Measurements from ENCODE around the gene CDCA7L. TPM values are rescaled to one million over a fixed set of nuclear protein-coding genes. Genes with fewer than 3 reads are reported as not detected.

The CDCA7L gene
- total RNA-seq, 6 donors from 2014 or later = 30.5 to 63.6 (median 39.1) TPM

DNA sequence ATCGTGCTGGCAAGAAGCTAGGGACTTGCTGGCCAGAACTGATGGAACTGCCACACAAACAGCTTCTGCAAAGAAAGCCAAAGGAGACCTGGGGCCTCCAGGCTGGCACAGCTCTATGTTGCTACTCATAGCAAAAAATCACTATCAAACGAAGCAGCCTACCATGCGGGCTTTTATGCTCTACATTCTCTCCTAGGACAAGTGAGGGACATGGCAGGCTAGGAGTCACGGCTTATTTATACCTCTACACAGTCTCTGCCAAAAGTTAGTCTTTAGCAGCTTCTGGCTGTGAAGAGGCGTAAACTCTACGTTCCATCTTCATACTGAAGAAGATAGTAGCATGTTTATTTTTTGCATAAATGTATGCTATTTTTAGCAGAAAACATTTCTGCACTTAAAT lies 35.4 kb downstream of the CDCA7L start:
- H3K36me3 ChIP-seq = peaks cover 0 to 65% (median 23%) of the 10 kb centered on the region in 4 donors
- ATAC-seq (ENCODE audit: low FRiP score in 2 of 2) (no peak), DNase-seq (no peak)
- no peaks in the 10 kb centered on the region for H3K27me3 ChIP-seq
- no peak overlapping the region for H3K4me3 ChIP-seq
- no peak for TF ChIP-seq POLR2AphosphoS5 (IDR thresholded peaks at IDR 0.05)
- no peak for TF ChIP-seq EP300 (IDR thresholded peaks at IDR 0.05)
- TF ChIP-seq, protein P1, sequence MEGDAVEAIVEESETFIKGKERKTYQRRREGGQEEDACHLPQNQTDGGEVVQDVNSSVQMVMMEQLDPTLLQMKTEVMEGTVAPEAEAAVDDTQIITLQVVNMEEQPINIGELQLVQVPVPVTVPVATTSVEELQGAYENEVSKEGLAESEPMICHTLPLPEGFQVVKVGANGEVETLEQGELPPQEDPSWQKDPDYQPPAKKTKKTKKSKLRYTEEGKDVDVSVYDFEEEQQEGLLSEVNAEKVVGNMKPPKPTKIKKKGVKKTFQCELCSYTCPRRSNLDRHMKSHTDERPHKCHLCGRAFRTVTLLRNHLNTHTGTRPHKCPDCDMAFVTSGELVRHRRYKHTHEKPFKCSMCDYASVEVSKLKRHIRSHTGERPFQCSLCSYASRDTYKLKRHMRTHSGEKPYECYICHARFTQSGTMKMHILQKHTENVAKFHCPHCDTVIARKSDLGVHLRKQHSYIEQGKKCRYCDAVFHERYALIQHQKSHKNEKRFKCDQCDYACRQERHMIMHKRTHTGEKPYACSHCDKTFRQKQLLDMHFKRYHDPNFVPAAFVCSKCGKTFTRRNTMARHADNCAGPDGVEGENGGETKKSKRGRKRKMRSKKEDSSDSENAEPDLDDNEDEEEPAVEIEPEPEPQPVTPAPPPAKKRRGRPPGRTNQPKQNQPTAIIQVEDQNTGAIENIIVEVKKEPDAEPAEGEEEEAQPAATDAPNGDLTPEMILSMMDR (IDR thresholded peaks at IDR 0.05) = no peak
- TF ChIP-seq POLR2A (IDR thresholded peaks at IDR 0.05) = no peak
- WGBS, 2 donors = 89 to 91% methylated on average over 6 of the region's 6 CpGs
- H3K27ac ChIP-seq = no peak overlapping the region
- H3K9me3 ChIP-seq = no peaks in the 10 kb centered on the region
- no peaks in the 10 kb centered on the region for H3K4me1 ChIP-seq

DNA sequence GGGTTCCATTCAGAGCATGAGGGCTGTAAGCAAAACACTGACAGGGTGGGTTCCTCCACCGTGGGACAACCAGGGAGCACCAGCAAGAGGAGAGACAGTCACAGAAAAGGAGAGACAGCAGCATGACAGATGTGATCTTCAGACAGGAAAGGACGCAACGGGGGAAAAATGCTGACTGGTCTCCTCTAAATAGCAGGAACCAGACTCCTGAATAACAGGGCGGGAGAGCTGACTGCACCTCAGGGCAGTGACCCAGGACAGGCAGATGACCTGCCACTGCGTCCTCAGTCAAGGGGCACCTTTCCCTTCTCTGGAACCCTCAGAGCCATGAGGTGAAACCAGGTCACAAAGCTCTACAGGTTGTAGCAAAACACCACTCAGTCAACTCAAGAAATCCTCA lies 37.0 kb downstream of the CDCA7L start:
- H3K36me3 ChIP-seq = peaks cover 0 to 65% (median 24%) of the 10 kb centered on the region in 4 donors
- 88% methylated on average over 4 to 5 of the region's 5 CpGs for WGBS, 2 donors
- TF ChIP-seq POLR2AphosphoS5 (IDR thresholded peaks at IDR 0.05) = no peak
- no peak for TF ChIP-seq POLR2A (IDR thresholded peaks at IDR 0.05)
- H3K27me3 ChIP-seq = no peaks in the 10 kb centered on the region
- no peak overlapping the region for H3K4me3 ChIP-seq
- H3K9me3 ChIP-seq = no peaks in the 10 kb centered on the region
- ATAC-seq (ENCODE audit: low FRiP score in 2 of 2) (no peak), DNase-seq (no peak)
- no peak overlapping the region for H3K27ac ChIP-seq
- H3K4me1 ChIP-seq = no peaks in the 10 kb centered on the region

DNA sequence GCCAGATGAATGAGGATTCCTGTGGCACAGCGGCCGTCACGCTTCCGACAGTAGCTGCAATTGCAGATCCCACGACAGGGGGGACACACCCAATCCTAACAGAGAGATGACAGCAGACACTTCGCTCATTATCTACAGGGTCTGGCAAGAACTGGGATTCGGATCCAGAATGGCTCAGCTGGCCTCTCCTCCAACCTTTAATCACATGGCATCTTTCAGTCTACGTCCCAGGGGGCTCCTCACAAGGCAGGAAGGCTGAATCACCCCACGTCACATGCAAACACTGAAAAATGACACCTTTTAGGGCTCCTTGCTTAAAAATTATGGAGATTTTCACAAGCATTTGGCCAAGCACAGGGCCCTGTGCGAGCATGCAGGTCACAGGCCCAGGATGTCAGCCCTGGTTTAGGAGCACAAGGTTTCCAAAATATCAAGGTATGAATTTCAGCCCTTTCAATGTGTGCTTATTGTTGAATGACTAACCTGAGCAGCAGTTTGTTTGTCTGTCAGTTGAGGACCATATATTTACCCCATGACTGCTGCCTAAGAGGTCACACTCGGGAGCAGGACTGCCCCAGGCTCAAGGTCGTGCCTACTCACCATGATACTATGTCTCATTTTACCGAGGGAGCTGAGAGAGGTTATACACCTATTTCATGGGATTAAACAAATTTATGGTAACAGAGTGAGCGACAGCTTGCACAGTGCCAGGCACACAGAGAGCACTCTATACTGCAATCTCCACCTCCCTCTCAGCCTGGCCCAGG lies 42.5 kb downstream of the CDCA7L start:
- ATAC-seq (ENCODE audit: low FRiP score in 2 of 2) (no peak), DNase-seq (no peak)
- 94 to 96% methylated on average over 13 to 14 of the region's 14 CpGs for WGBS, 2 donors
- Histone ChIP-seq H3K36me3 (peaks cover 0 to 73% (median 30%) of the 10 kb centered on the region in 4 donors), H3K9me3 (no peaks in the 10 kb centered on the region), H3K4me1 (peaks cover 0 to 5% (median 0%) of the 10 kb centered on the region in 4 donors), H3K4me3 (no peak overlapping the region), H3K27me3 (no peaks in the 10 kb centered on the region), H3K27ac (no peak overlapping the region)
- TF ChIP-seq, protein P1 (IDR thresholded peaks at IDR 0.05) = no peak
- no peak for TF ChIP-seq EP300 (IDR thresholded peaks at IDR 0.05)
- TF ChIP-seq POLR2AphosphoS5 (IDR thresholded peaks at IDR 0.05) = no peak
- TF ChIP-seq POLR2A (IDR thresholded peaks at IDR 0.05) = no peak

DNA sequence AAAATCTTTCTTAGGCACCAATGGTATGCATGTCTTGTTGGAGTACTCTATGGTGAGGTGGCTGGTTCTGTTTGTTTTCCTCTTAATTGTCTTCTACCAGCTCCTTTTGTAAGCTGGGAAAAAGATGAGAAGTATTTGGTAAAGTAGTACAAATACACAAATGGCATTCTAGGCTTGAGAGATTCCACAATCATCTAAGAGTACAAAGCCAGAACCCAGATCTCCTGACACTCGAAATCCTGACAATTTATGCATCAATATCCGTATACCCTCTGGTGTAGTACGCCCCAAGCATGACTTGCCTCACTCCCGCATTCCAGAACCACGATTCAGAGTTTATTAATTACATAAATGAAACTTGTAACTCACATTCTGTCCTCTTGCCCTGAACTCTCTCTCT lies 43.5 kb downstream of the CDCA7L start:
- ATAC-seq (ENCODE audit: low FRiP score in 2 of 2) = no peak
- peaks cover 0 to 64% (median 26%) of the 10 kb centered on the region in 4 donors for H3K36me3 ChIP-seq
- WGBS, 2 donors = 76 to 78% methylated on average over 5 of the region's 5 CpGs
- no peak overlapping the region for H3K4me3 ChIP-seq
- no peaks in the 10 kb centered on the region for H3K27me3 ChIP-seq
- no peak for DNase-seq
- H3K27ac ChIP-seq = no peak overlapping the region
- no peaks in the 10 kb centered on the region for H3K9me3 ChIP-seq
- peaks cover 0 to 5% (median 0%) of the 10 kb centered on the region in 4 donors for H3K4me1 ChIP-seq
- TF ChIP-seq EP300 (IDR thresholded peaks at IDR 0.05) = no peak
- no peak for TF ChIP-seq POLR2A (IDR thresholded peaks at IDR 0.05)
- TF ChIP-seq, protein P1 (IDR thresholded peaks at IDR 0.05) = no peak
- TF ChIP-seq POLR2AphosphoS5 (IDR thresholded peaks at IDR 0.05) = no peak

DNA sequence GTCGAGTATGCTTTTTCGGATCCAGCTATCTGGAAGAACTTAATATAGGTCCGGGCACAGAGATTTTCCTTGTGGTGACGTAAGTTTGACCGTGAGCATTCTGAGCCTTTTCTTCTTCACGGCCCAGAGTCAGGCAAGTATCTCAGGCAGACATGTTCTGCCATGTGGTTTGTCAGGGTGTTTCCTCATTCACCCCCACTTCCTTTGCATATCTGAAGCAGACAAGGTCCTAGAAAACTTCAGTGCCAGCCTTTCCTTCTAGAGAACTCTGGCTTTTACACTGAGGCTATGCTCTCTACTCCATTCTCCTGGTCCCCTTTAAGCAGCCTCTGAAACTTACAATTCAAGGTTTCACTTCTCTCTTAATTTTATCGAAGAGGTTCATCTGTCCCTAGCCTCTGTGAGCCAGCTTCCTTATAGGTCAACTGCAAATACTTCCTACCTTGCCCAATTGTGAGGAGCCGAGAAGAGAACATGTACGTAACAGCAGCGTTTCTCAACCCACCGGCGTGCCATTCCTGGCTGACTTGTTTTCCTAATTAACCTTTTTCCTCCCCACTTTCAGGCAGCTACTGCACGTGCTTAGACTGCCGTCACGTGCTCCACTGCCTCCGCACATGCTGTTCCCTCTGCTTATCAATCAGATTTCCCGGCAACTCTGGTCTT lies 47.3 kb downstream of the CDCA7L start:
- DNase-seq = peak in 1 of 2 donors; percentile 46
- Histone ChIP-seq H3K4me1 (peaks cover 0 to 5% (median 0%) of the 10 kb centered on the region in 4 donors), H3K9me3 (no peaks in the 10 kb centered on the region), H3K4me3 (peak overlapping the region in 2 of 4 donors; percentile 18 to 28), H3K27me3 (no peaks in the 10 kb centered on the region), H3K36me3 (peaks cover 0 to 26% (median 8%) of the 10 kb centered on the region in 4 donors), H3K27ac (peak overlapping the region; percentile 34 to 62 (median 36))
- ATAC-seq (ENCODE audit: low FRiP score in 2 of 2) = peak; percentile 49 to 57
- TF ChIP-seq EP300 (IDR thresholded peaks at IDR 0.05) (no peak), POLR2A (IDR thresholded peaks at IDR 0.05) (no peak), POLR2AphosphoS5 (IDR thresholded peaks at IDR 0.05) (peak in 1 of 2 donors; percentile 22)
- TF ChIP-seq, protein P1 (IDR thresholded peaks at IDR 0.05) = no peak
- 55 to 71% methylated on average over 17 of the region's 17 CpGs for WGBS, 2 donors
